Endothelial cell of umbilical vein (primary cell): ENCODE measurements around the gene ARHGAP32. TPM values are rescaled to one million over a fixed set of nuclear protein-coding genes. Genes with fewer than 3 reads are reported as not detected.

Experiments
- BruUV-seq: library from RNA; stranded (reverse); fragments of 400-500 nt; replicated peaks from 2 replicates; lab custom pipeline; 2021; lab: Mats Ljungman, UMichigan
- CTCF ChIA-PET: fragments of 300-600, 350-600 bp; sonication (Branson Sonifier 250); formaldehyde crosslinking; loops from one replicate; lab custom pipeline; 2021; ENCODE audit warnings: antibody characterized with exemption, inconsistent platforms; lab: Charles Lee
- POLR2A ChIA-PET: fragments of 300-600, 350-600 bp; sonication (Branson Sonifier 250); formaldehyde crosslinking; loops from one replicate; lab custom pipeline; 2021; ENCODE audit warnings: antibody characterized with exemption, inconsistent platforms; lab: Charles Lee
- DNase-seq: peaks from one replicate; pipeline ENCODE4 v3.0.0-alpha.2; 2011; ENCODE audit warnings: low read depth, low spot score
- FAIRE-seq: peaks from 2 replicates; lab custom pipeline; 2011; peaks lifted over from hg19 to GRCh38; lab: Jason Lieb, UNC
- H2AFZ ChIP-seq: 2 replicates; pipeline ENCODE4 v1.6.0; 2012; ENCODE audit warnings: low read depth, low read length, control low read depth, inconsistent platforms
- H3K27ac ChIP-seq: 2 replicates; pipeline ENCODE4 v1.5.1; 2011; ENCODE audit warnings: low read depth, mild to moderate bottlenecking, control low read depth, low read length, moderate library complexity; ENCODE audit not compliant: insufficient read depth
- H3K27me3 ChIP-seq, 2 experiments: 2 replicates each; pipeline versions ENCODE4 v1.6.0 to v1.6.1; 2011; ENCODE audit warnings: low read length in 2 of 2, mixed read lengths in 1 of 2; ENCODE audit not compliant: control insufficient read depth in 2 of 2, insufficient read depth in 2 of 2
- H3K36me3 ChIP-seq, 2 experiments: 2 replicates in 1 of 2; 3 replicates in 1 of 2; pipeline ENCODE4 v1.5.1; 2011; ENCODE audit warnings: low read length in 2 of 2, mild to moderate bottlenecking in 1 of 2, moderate library complexity in 1 of 2; ENCODE audit not compliant: control insufficient read depth in 2 of 2, insufficient read depth in 2 of 2; ENCODE audit errors: extremely low read depth in 1 of 2
- H3K4me1 ChIP-seq: 3 replicates; pipeline ENCODE4 v1.5.1; 2011; ENCODE audit warnings: mild to moderate bottlenecking, low read length; ENCODE audit not compliant: control insufficient read depth, insufficient read depth; ENCODE audit errors: extremely low read depth
- H3K4me2 ChIP-seq: 2 replicates; pipeline ENCODE4 v1.6.1; 2011; ENCODE audit warnings: low read length, control low read depth, mixed read lengths; ENCODE audit not compliant: insufficient read depth
- H3K4me3 ChIP-seq, 3 experiments: fragments of 200-600 bp in 1 of 3; sonication (generic), shearing (Covaris generic) in 1 of 3; replicated peaks in 1 of 3; 2 replicates each; pipeline ENCODE4 v1.5.1; 2011 to 2016; ENCODE audit warnings: control low read depth in 3 of 3, low read length in 3 of 3, mild to moderate bottlenecking in 2 of 3, inconsistent platforms in 1 of 3, low read depth in 1 of 3, moderate library complexity in 1 of 3; ENCODE audit not compliant: insufficient read depth in 1 of 3
- H3K79me2 ChIP-seq: 2 replicates; pipeline ENCODE4 v1.6.0; 2012; ENCODE audit warnings: low read length, inconsistent platforms; ENCODE audit not compliant: control insufficient read depth, insufficient read depth
- H3K9ac ChIP-seq: replicated peaks from 2 replicates; pipeline ENCODE3; 2011; ENCODE audit warnings: low read length, control low read depth; ENCODE audit not compliant: insufficient read depth; ENCODE audit errors: extremely low read depth
- H3K9me1 ChIP-seq: replicated peaks from 3 replicates; pipeline ENCODE4 v1.6.0; 2011; ENCODE audit warnings: mild to moderate bottlenecking, low read length; ENCODE audit not compliant: control insufficient read depth, insufficient read depth; ENCODE audit errors: extremely low read depth
- H3K9me3 ChIP-seq: replicated peaks from 2 replicates; pipeline ENCODE4 v1.5.1; 2012; ENCODE audit warnings: low read length, inconsistent platforms; ENCODE audit not compliant: control insufficient read depth, insufficient read depth
- H4K20me1 ChIP-seq: replicated peaks from 2 replicates; pipeline ENCODE3; 2011; ENCODE audit warnings: mild to moderate bottlenecking, low read length; ENCODE audit not compliant: control insufficient read depth, insufficient read depth; ENCODE audit errors: extremely low read depth
- CTCF ChIP-seq, 2 donors: IDR thresholded peaks; 1 replicate in 1 of 2; 2 replicates in 1 of 2; pipeline ENCODE4 v1.5.1; 2011; ENCODE audit warnings: low read length in 2 of 2, mild to moderate bottlenecking in 2 of 2, moderate library complexity in 2 of 2, control low read depth in 1 of 2, inconsistent platforms in 1 of 2, low read depth in 1 of 2; ENCODE audit not compliant: insufficient read depth in 1 of 2; ENCODE audit errors: extremely low read depth in 1 of 2
- EZH2 ChIP-seq: IDR thresholded peaks from 2 replicates; pipeline ENCODE4 v1.6.1; 2012; ENCODE audit warnings: borderline replicate concordance, low read depth, mild to moderate bottlenecking, moderate library complexity, low read length, inconsistent platforms; ENCODE audit not compliant: severe bottlenecking
- FOS ChIP-seq: IDR thresholded peaks from 2 replicates; pipeline ENCODE4 v1.6.1; 2011; ENCODE audit warnings: mild to moderate bottlenecking, low read length, moderate library complexity, borderline replicate concordance; ENCODE audit not compliant: insufficient read depth
- GATA2 ChIP-seq: IDR thresholded peaks from 2 replicates; pipeline ENCODE4 v1.7.0; 2011; ENCODE audit warnings: low read depth, mild to moderate bottlenecking, moderate library complexity, mixed read lengths, low read length; ENCODE audit not compliant: insufficient read length, insufficient read depth
- JUN ChIP-seq: IDR thresholded peaks from 2 replicates; pipeline ENCODE4 v1.6.1; 2011; ENCODE audit warnings: borderline replicate concordance, low read depth; ENCODE audit not compliant: insufficient read length, insufficient read depth
- MAX ChIP-seq: IDR thresholded peaks from 2 replicates; pipeline ENCODE4 v1.6.1; 2011; ENCODE audit not compliant: insufficient read depth, insufficient read length
- MYC ChIP-seq: IDR thresholded peaks from one replicate; pipeline ENCODE4 v1.6.1; 2011; ENCODE audit warnings: mild to moderate bottlenecking, low read depth, low read length
- POLR2A ChIP-seq: IDR thresholded peaks from 2 replicates; pipeline ENCODE4 v1.6.1; 2012; ENCODE audit warnings: low read depth, mild to moderate bottlenecking, control low read depth, low read length
- POLR2AphosphoS5 ChIP-seq: IDR thresholded peaks from 2 replicates; pipeline ENCODE4 v1.6.1; 2012; ENCODE audit warnings: low read depth, mild to moderate bottlenecking, control low read depth, low read length, moderate library complexity; ENCODE audit not compliant: insufficient read depth
- dilution Hi-C: fragments of 300-500 bp; cut with MboI; formaldehyde crosslinking; loops from one replicate; pipeline ENCODE4 v1.15.0; 2019; ENCODE audit warnings: low sequenced_read_pairs; ENCODE audit not compliant: extremely low pct_ligation_motif_present
- intact Hi-C: fragments of 100-400 bp; cut with micrococcal nuclease; formaldehyde crosslinking; loops from one replicate; pipeline ENCODE4 v1.10.0; 2022
- polyA plus RNA-seq, 4 experiments: library from polyadenylated mRNA; depleted of rRNA in 3 of 4; stranded (reverse) in 3 of 4; unstranded in 1 of 4; fragments of >200 nt; gene quantifications; 2 replicates each; pipeline versions ENCODE4 v1.2.1 to v1.2.3, GENCODE V29; 2011 to 2012; ENCODE audit warnings: missing spikeins in 1 of 4
- total RNA-seq: library from RNA; stranded (reverse); gene quantifications from 2 replicates; pipeline ENCODE4 v1.2.3, GENCODE V29; 2021

The ARHGAP32 gene
- total and polyA plus RNA-seq, 2 donors (not counting 3 experiments of a cell fraction or from before 2014, with no cell fraction given) = 3.4 to 9.1 TPM

DNA sequence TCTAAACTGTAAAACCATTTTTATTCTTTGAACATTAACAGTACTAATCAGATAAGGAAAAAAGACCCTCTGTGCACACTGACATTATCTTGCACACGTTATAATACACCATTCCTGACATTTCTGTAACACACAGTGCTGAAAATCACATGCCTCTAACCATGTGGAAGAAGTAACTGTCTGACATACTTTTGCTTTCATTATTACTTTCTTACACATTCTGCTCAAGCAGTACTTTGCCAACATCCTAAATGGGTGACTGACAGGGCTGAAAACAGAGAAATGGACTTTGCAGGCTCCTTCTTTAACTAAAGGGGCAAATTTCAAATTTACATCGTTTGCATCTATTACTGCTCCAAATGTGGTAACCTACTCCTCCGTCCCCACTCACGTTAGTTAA, 226.6 kb downstream of the ARHGAP32 start:
- no peaks in the 10 kb centered on the region for H3K9me3 ChIP-seq
- CTCF ChIA-PET = interaction anchor here (1.5 to 2.3 kb wide), 3 partner anchors 9 to 81 kb away, joined by 6 to 14 read pairs (median 8); no protein-coding TSS in a partner anchor
- BruUV-seq = no TSS peak
- H3K36me3 ChIP-seq = no peaks in the 10 kb centered on the region
- TF ChIP-seq FOS (no peak), EZH2 (no peak), POLR2A (no peak), MAX (no peak), MYC (no peak), POLR2AphosphoS5 (no peak), CTCF (IDR thresholded peaks at IDR 0.05; ENCODE audit: extremely low read depth in 1 of 2, insufficient read depth in 1 of 2, low read depth in 1 of 2, low read length in 2 of 2) (no peak), GATA2 (no peak), JUN (no peak)
- POLR2A ChIA-PET = no interaction called here
- H3K4me3 ChIP-seq = no peak overlapping the region
- H3K79me2 ChIP-seq = no peaks in the 10 kb centered on the region
- H3K4me1 ChIP-seq = peaks cover 18% of the 10 kb centered on the region
- no peaks in the 10 kb centered on the region for H3K9me1 ChIP-seq
- no peaks in the 10 kb centered on the region for H4K20me1 ChIP-seq
- FAIRE-seq = no peak
- dilution Hi-C loops (no loop called here), intact Hi-C loops (no loop called here)
- no peak overlapping the region for H3K4me2 ChIP-seq
- H2AFZ ChIP-seq = no peak overlapping the region
- no peak overlapping the region for H3K27ac ChIP-seq
- no peaks in the 10 kb centered on the region for H3K27me3 ChIP-seq
- no peak overlapping the region for H3K9ac ChIP-seq
- DNase-seq = peak; percentile 20
